HG03442 (cell line): ENCODE data around the gene RHOT2.

Source experiments
- ATAC-seq: cut with Tn5 transposase; IDR thresholded peaks from one replicate; pipeline ENCODE4 v1.9.1; 2021; ENCODE audit warnings: mild to moderate bottlenecking, moderate library complexity; ENCODE audit not compliant: unreplicated experiment

Gene RHOT2

DNA sequence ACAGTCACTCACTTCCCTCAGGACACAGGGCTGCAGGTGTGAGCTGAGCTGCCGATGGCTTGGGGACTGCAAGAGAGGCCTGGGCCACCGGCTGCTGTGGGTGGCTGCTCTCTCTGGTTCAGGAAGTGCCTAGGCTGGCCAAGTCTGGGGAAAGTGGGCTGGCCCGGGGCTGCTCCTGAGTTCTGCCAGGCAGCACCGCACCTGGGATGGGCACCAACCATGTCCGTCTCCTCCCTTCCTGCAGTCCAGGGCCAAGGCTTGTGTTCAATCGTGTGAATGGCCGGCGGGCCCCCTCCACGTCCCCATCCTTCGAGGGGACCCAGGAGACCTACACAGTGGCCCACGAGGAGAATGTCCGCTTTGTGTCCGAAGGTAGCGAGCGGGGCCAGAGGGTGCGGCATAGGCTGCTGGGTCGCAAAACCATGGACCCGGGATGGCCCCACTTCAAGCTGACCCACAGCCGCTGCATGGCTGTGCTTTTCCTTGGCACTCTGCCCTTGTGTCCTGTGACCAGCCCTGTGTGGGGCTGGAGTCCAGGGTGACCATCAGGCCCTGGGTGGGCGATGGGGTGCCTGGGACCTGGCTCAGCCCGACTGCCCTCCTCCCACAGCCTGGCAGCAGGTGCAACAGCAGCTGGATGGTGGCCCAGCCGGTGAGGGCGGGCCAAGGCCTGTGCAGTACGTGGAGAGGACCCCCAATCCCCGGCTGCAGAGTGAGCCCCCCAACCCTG is 20.6 kb upstream of the RHOT2 start:
- ATAC-seq, result no peak

DNA sequence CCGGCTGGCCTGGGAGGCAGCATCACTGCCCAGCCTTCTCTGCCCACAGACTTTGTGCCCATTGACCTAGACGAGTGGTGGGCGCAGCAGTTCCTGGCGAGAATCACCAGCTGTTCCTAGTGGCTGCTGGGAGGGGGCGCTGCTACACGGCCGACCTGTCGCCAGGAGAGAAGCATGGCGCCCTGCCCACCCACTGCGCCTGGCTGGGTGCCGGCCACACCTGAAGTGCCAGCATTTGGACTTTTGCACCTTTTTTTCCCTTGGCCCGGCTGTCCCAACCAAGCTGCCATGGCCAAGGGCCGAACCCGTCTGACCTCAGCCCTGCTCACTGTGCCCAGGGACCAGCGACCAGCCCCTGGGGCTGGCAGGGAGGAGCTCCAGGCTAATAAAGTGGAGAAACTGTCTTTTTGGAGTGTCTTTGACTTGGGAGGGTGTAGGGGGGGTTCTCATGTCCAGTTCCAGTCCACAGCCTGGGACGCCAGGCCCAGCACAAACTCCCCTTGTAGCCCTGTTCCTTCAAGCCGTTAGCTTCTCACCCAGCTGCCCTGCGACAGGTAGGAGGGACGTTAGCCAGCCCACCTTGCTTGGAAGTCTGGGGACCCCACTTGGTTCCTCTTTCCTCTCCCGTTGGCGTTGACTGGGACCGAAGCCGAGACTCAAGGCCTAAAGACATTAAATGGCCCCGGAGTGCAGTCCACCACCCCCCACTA is 19.7 kb upstream of the RHOT2 start:
- no peak for ATAC-seq

DNA sequence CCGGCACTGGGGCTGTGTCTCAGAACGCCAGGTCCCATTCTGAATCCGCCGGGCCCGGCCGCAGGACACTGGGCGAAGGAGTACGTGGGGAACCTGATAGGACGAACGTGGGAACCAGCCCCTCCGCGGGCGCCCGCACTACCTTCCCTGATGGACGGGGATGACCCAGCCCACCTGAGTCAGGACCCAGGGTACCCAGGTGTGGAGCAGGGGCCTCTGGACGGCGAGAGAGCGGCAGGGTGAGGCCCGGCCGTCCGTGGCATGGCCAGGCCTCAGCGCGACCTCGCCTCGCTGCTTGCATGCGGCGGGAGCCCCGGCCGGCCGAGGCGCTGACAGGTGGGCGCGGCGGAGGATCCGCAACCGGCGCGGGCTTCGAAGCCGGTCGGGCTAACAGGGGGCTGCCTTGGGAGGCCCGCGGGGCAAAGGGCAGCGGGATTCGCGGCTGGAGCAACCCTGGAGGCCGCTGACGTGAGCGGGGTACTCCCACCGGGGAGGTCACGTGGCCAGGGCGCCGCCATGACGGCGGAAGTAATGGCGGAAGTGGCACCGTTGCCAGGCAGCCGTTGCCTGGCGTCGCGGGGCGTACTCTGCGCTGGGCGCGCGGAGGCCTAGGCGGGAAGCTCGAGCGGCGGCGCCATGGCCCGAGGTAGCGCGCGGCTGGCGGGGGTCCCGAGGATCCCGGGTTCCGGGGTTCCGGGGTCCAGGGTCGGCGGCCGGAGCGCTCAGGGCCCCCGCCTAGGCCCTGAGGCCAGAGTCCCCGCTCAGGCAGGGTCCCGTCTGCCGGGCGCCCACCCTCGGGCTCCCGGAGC is 18.9 kb upstream of the RHOT2 start, which contains the start of gene WDR90:
Gene WDR90, plus strand, starts transcription at position 585 of the 809 bp plus-strand sequence. Its CDS starts 52 bp downstream, at position 637.
- peak; percentile 78 for ATAC-seq

DNA sequence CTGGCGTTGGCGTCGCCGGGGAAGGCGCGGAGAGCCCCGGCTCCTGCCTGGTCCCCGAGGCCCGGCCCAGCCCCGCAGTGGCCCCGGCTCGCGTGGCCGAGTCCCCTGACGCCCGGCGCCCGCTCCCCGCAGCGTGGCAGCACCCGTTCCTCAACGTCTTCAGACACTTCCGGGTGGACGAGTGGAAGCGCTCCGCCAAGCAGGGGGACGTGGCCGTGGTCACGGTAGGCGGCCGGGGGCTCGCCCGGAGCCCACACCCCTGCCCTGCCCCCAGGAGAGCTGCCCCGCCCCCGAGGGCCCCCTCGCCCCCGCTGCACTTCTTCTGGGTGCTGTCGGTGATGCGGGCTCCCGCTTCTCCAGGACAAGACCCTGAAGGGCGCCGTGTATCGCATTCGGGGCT is 18.3 kb upstream of the RHOT2 start:
- peak; percentile 11 for ATAC-seq

DNA sequence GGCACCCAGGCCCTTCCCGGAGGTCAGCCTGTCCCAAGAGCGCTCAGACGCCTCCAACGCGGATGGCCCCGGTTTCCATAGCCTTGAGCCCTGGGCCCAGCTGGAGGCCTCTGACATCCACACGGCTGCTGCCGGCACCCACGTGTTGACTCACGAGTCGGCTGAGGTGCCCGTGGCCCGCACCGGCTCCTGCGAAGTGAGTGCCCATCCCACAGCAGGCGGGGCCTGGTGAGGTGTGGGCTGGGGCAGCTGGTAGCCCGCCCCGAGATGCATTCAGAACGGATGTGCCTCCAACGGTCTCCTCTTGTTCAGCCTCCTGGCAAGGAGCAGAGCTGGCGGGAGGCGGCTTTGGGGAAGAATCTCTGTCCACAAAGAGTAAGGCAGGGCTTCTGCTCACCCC is 16.1 kb upstream of the RHOT2 start:
- ATAC-seq, result no peak

DNA sequence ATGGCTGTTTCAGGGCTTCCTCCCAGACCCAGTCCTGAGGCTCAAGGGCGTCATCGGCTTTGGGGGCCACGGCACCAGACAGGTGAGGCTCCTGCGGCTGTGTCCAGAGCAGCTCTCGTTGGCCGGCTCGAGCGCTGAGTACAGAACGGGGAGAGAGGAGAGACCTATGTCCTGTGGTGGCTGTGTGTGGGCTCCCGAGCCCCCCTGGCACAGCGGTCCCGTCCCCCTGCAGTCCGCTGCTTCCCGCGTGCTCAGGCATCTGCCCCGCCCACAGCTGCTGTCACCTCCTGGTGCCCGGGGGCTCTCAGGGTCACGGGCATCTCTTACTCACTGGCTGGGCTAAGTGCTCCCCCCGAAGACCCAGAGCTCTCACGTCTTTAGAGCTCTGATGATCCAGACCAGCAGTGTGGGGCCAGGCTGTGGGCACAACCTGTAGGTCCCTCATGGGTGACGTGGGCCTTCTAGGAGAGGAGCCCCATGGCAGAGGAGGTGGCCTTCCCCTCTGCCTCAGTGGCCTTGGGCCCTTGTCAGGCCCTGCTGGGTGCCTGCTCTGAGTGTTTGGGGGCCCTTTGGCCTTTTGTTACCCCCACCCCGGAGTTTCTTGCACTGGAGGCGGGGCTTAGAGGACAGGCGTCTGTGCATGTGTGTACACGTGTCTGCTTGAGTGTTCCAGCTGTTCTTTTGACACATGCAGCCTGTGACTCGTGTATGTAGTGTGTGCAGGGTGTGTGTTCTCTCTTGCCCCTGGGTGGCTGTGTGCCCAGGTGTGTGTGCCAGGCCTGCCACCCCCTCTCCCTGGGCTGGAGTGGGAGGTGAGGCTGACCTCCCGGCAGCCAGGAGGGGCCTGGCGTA is 15.3 kb upstream of the RHOT2 start:
- no peak for ATAC-seq

DNA sequence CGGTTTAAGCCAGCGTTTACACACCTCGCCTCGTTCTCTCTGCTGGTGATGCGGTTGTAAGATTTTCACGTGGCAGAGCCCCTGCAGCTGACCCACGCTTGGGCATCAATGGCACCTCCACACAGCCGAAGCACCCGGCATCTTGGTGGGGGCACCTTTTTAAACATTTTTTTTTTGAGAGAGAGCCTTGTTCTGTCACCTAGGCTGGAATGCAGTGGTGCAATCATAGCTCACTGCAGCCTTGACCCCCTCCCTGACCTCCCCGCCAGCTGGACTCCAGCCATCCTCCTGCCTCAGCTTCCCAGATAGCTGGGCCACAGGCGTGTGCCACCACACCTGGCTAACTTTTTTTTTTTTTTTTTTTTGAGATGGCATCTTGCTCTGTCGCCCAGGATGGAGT is 13.9 kb upstream of the RHOT2 start:
- no peak for ATAC-seq

DNA sequence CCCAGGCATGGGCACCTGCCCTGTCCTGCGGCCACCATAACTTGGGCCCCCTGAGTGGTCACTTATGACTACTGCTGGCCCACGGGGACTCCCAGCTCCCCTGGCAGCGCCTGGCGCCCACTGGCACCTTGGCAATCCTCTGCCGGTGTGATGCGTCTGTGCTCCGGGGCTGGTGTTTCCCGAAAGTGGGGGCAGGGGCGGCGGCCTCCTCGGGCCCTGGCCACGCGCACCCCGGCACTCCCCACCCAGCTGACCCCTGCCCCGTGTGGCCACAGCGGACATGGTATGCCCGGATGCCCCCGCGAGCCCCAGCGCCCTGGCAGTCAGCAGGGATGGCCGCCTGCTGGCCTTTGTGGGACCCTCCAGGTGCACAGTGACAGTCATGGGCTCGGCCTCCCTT is 10.4 kb upstream of the RHOT2 start:
- no peak for ATAC-seq

DNA sequence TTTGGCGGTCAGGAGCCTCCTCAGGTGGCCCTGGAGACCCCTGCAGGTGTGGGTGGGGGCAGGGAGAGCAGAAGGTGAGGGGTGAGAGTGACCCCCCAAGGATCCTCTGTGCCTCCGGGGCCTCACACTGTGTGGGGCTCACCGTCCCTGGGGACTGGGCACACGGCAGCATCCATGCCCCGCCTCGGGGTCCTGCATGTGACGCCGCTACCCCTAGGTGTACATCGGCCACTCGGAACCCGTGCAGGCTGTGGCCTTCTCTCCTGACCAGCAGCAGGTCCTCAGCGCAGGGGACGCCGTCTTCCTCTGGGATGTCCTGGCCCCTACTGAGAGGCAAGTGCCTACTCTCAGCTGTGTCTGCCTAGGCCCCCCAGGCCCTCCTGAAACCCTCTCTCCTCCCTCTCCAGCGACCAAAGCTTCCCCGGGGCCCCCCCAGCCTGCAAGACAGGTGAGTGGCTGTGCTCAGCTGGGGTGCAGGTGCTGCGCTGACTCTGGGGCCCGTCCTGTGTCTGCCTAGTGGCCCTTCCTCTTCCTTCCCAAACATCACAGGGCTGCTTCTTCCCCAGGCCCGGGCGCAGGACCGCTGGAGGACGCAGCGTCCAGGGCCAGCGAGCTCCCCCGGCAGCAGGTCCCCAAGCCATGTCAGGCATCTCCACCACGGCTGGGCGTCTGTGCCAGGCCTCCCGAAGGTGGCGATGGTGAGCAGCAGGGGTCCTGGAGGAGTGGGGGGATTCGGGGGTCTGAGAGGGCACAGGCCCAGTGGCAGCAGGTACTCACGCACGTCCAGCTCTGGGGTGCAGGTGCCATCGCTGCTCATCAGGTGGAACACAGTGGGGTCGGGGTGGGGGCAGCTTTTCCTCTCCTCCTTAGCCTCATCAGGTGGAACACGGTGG is 9.0 kb upstream of the RHOT2 start:
- no peak for ATAC-seq

DNA sequence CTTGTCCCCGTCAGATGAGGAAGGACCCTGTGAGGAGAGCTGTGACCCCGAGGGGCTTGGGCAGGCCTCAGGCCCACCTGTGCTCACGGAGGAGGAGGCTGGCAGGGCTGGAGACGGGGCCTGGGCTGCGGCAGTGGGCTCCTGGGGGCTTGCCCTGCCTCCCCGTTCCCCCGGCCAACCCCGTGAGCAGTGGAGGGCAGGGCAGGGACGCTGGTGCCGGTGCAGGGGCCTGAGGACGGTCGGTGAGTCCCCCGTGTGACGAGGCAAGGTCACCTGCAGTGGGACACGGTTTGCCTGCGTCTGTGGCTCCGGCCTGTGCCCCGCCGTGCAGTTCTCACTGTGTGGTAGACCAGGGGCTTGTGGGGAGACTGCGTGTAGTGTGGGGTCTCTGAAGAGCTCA is 8.3 kb upstream of the RHOT2 start:
- no peak for ATAC-seq

DNA sequence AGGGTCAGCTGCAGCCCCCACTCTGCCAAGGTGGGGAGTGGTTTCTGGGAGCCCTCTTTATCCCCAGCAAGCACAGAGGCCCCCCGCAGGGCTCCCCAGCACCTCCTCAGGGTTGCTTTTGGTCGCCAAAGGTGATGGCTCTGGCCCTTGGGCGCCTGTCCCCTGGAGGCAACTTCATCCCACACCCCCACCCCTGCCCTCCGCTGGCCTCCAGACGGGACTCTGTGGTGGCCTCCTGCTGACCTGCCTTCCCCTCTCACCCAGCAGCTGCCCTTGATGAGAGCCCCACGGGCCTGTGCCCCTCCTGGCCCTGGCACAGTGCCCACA is 7.8 kb upstream of the RHOT2 start:
- ATAC-seq, result no peak

DNA sequence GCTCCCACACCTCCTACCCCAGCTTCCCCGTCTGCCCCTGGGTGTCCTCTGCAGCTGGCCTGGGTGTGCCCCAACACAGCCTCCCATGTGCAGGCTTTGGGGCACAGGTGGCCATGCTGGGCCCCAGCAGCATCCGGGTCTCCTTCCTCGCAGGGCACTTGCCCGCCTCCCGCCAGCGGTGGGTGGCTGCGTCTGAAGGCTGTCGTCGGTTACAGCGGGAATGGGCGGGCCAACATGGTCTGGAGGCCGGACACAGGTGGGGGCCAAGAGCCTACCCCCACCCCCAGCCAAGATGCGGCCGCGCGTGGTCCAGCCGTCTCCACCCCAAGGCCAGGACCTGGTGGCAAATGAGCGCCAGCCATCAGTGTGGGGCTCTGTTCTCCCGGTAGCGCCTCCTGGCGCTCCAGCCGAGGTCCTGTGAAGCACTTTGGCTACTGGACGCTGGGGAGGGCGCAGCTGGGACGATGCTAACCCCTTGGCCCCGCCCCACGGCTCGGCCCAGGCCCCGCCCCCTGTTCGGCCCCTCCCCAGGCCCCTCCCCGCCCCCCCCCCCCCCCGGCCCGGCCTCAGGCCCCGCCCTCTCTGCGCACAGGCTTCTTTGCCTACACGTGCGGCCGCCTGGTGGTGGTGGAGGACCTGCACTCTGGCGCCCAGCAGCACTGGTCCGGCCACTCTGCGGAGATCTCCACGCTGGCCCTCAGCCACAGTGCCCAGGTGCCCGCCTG is 7.3 kb upstream of the RHOT2 start:
- no peak for ATAC-seq

DNA sequence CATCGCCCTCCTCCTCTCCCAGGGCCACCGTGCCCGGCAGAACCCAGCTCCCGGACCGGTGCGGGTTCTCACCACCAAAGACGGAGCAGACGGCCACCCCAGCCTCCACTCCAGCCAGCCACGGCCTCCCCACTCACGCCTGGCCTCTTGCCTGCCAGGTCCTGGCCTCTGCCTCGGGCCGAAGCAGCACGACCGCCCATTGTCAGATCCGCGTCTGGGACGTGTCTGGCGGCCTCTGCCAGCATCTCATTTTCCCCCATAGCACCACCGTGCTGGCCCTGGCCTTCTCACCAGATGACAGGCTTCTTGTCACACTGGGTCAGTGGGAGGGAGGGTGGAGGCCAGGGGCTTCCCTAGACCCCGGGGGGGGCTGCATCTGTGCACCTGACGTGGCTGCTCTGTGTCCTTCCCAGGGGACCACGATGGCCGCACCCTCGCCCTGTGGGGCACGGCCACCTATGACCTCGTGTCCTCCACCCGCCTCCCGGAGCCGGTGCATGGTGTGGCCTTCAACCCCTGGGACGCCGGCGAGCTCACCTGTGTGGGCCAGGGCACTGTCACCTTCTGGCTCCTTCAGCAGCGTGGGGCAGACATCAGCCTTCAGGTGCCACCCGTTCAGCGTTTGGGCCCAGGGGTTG is 6.6 kb upstream of the RHOT2 start:
- no peak for ATAC-seq

DNA sequence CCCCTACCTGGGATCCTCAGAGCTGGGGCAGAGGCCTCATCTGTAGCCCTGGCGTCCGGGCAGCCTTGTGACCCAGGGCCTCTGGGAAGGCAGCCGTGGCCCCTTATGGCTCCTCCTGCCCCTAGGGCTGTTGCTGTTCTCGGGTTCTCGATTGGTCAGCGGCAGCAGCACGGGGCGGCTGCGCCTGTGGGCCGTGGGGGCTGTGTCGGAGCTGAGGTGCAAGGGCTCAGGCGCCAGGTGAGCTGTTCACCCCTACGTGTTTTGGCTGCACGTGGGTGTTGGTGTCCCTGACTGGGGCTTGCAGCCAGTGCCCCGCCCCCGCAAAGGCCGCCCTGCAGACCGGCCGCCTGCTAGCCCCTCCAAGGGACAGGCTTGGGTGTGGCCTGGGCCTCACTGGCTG is 5.8 kb upstream of the RHOT2 start:
- ATAC-seq, result no peak

DNA sequence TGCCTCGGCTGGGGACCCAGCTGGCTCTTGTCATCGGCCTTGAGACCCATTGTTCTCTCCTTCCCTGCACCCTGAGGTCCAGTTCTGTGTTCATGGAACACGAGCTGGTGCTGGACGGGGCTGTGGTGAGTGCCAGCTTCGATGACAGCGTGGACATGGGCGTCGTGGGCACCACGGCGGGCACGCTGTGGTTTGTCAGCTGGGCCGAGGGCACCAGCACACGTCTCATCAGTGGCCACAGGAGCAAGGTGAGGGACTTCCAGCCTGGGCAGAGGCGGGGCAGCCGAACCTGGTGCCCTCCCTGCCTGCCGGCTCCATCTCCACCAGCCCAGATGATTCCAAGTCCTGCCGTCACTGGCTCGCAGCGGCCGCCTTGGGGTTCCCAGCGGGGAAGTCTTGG is 5.3 kb upstream of the RHOT2 start:
- ATAC-seq, result no peak

DNA sequence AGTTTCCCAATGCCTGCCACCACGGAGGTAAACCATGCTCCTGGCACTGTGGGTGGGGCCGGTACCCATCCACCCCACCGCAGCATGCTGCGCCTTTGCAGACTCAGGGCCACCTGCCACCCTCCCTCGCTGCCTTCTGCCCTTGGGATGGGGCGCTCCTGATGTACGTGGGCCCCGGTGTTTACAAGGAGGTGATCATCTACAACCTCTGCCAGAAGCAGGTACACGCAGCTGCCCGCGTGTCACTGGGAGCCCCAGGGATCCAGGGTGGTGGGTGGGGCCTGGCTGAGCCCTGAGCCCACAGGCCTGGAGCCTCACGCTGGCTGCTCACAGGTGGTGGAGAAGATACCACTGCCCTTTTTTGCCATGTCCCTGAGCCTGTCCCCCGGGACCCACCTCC is 1.4 kb upstream of the RHOT2 start:
- ATAC-seq, result no peak

DNA sequence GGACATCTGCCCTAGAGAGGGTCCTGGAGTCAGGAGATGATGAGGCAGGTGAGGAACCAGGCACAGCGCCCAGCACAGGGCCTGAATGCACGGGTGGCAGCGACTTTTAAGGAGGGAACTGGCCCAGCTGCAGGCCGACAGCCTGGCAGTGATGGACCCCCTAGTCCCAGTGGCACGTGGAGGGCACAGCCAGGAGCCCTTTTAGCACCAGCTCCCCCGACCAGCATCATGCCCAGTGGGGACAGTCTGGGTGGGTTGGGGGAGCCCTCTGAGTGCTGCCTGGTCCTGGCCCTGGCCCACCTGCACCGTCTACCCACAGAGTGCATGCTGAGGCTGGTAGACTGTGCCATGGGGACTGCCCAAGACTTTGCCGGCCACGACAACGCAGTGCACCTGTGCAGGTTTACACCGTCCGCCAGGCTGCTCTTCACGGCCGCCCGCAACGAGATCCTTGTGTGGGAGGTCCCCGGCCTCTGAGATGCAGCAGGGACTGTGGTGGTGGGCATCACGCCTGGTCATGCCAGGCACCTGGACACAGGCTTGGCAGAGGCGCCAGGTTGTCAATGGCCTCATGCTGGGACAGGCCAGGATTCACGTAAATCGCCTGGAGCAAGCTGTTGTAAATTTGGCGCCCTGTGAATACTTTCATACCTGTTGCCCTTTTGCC is 686 bp upstream of the RHOT2 start:
- ATAC-seq, result no peak

DNA sequence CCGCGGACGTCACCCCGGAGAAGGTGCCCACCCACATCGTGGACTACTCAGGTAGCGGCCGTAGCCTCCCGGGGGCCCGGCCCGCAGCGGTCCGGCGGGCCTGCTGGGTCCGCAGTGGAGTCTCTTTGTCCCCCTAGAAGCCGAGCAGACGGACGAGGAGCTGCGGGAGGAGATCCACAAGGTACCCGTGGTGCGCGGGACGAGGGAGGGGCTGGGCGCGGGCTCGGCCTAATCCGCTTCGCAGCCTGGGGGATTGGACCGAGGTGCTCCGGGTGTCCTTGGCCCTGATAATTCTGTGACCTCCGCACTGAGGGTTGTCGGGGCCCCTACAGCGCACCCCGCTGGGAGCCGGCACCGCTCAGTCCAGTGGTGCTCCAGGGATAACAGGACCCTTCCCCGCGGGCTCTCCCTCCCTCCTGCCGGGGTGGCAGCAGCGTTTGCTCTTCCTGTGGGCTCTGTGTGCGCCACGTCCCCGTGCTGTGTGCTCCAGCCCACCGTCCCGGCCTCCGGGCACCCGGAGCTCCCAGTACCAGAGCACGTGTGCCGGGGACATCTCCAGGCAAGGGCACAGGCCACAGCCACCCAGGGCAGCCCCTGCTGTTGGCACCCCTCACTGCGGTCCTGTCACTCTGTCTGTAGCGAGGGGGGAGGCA is 713 bp downstream of the RHOT2 start:
- ATAC-seq, result no peak
